Effector memory CD8-positive, alpha-beta T cell (primary cell): Measurements from ENCODE around the gene ARRDC5.
"Not testable (repeated sequence)": the region's sequence is repeated elsewhere in the genome, so short reads cannot be mapped to it uniquely, and the experiment has no call there.

Experiments used
- ATAC-seq: fragments of 150-1000 bp; cut with Tn5 transposase; replicated peaks from 2 replicates; pipeline ENCODE4 v1.10.0; 2021; ENCODE audit warnings: mild to moderate bottlenecking, moderate library complexity
- DNase-seq, 3 experiments: peaks; one replicate each; pipeline ENCODE4 v3.0.0; 2021
- H3K27ac Mint-ChIP-seq, 2 donors: one replicate each; pipeline ENCODE4 v1.8.0; 2022; ENCODE audit warnings: mild to moderate bottlenecking in 2 of 2, mixed read lengths in 2 of 2, moderate library complexity in 2 of 2
- H3K27me3 Mint-ChIP-seq, 2 donors: one replicate each; pipeline ENCODE4 v1.8.0; 2022; ENCODE audit warnings: mixed read lengths in 2 of 2
- H3K36me3 Mint-ChIP-seq: one replicate; pipeline ENCODE4 v1.8.0; 2022; ENCODE audit warnings: mild to moderate bottlenecking, moderate library complexity, mixed read lengths; ENCODE audit not compliant: insufficient read depth
- H3K4me1 Mint-ChIP-seq, 2 donors: one replicate each; pipeline ENCODE4 v1.8.0; 2022; ENCODE audit warnings: low read depth in 2 of 2, mixed read lengths in 2 of 2
- H3K4me3 Mint-ChIP-seq, 2 donors: one replicate each; pipeline ENCODE4 v1.8.0; 2022; ENCODE audit warnings: mild to moderate bottlenecking in 2 of 2, mixed read lengths in 2 of 2, moderate library complexity in 2 of 2
- H3K9me3 Mint-ChIP-seq, 2 donors: one replicate each; pipeline ENCODE4 v1.8.0; 2022; ENCODE audit warnings: mixed read lengths in 2 of 2

The ARRDC5 gene

DNA sequence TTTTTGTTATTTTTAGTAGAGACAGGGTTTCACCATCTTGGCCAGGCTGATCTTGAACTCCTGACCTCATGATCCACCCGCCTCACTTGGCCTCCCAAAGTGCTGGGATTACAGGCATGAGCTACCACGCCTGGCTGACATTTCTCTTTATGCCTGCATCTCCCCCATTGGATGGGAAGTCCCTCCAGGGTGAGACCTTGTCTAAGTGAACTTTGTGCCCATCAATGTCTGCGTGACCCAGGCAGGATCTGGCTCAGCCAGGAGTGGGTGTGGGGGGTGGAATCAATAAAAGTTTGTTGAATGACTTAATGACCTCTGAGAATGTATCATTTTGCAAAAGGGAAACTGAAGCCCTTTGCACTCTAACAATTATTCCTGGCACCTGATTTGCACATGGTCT is 1.8 kb upstream of the ARRDC5 start:
- DNase-seq (no peak), ATAC-seq (no peak)
- Mint-ChIP-seq H3K36me3 (peaks cover 21% of the 10 kb centered on the region), H3K4me1 (peaks cover 14 to 18% of the 10 kb centered on the region in 2 donors), H3K9me3 (no peaks in the 10 kb centered on the region), H3K4me3 (no peak overlapping the region), H3K27me3 (no peaks in the 10 kb centered on the region), H3K27ac (no peak overlapping the region)

- ATAC-seq, H3K4me3 Mint-ChIP-seq, H3K27ac Mint-ChIP-seq, H3K9me3 Mint-ChIP-seq, H3K27me3 Mint-ChIP-seq, H3K4me1 Mint-ChIP-seq, DNase-seq: not testable (repeated sequence)
- H3K36me3 Mint-ChIP-seq, result peaks cover 18% of the 10 kb centered on the region
Measured at GRCh38 chr19:4900879-4901278, 1.8 kb downstream of the ARRDC5 start.

- H3K27me3 Mint-ChIP-seq, result no peaks in the 10 kb centered on the region
- peaks cover 26% of the 10 kb centered on the region for H3K36me3 Mint-ChIP-seq
- ATAC-seq (no peak), DNase-seq (no peak)
- no peak overlapping the region for H3K4me3 Mint-ChIP-seq
- H3K27ac Mint-ChIP-seq, result no peak overlapping the region
- peaks cover 2 to 7% of the 10 kb centered on the region in 2 donors for H3K4me1 Mint-ChIP-seq
- H3K9me3 Mint-ChIP-seq, result no peaks in the 10 kb centered on the region
Measured at GRCh38 chr19:4897146-4897545, 5.5 kb downstream of the ARRDC5 start.

DNA sequence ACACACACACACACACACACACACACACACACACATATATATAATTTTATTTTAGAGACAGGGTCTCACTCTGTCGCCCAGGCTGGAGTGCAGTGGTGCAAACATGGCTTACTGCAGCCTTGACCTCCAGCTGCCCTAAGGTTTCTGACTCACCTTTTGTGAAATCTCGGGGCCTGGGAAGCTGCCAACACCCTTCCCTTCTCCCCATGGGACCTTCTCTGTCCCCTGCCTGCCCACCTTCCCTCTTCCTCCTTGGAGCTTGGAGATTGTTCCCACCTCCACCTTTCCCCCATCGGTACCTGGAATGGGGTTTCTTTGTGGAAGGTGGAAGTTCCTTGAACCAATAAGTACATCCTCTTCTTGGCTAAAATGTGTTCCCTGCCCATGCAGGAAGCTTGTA is 6.3 kb downstream of the ARRDC5 start:
- DNase-seq (no peak), ATAC-seq (no peak)
- Mint-ChIP-seq H3K9me3 (no peaks in the 10 kb centered on the region), H3K27me3 (no peaks in the 10 kb centered on the region), H3K4me3 (no peak overlapping the region), H3K4me1 (peaks cover 2 to 3% of the 10 kb centered on the region in 2 donors), H3K36me3 (peaks cover 23% of the 10 kb centered on the region), H3K27ac (peak overlapping the region in 1 of 2 donors; percentile 15)

GRCh38 chr19:4892962-4893361 is 9.7 kb downstream of the ARRDC5 start:
- not testable (repeated sequence) for H3K4me3 Mint-ChIP-seq, ATAC-seq

GRCh38 chr19:4891066-4891465 is 11.6 kb downstream of the ARRDC5 start:
- ATAC-seq, result no peak
- H3K4me3 Mint-ChIP-seq, result no peak overlapping the region
- peaks cover 31% of the 10 kb centered on the region for H3K36me3 Mint-ChIP-seq

More at GRCh38 chr19:4892962-4893361, 9.7 kb downstream of the ARRDC5 start:
- not testable (repeated sequence) for H3K9me3 Mint-ChIP-seq, H3K27me3 Mint-ChIP-seq, H3K4me1 Mint-ChIP-seq, DNase-seq
- H3K36me3 Mint-ChIP-seq, result peaks cover 34% of the 10 kb centered on the region
- peak overlapping the region in 1 of 2 donors; percentile 85 for H3K27ac Mint-ChIP-seq

DNA sequence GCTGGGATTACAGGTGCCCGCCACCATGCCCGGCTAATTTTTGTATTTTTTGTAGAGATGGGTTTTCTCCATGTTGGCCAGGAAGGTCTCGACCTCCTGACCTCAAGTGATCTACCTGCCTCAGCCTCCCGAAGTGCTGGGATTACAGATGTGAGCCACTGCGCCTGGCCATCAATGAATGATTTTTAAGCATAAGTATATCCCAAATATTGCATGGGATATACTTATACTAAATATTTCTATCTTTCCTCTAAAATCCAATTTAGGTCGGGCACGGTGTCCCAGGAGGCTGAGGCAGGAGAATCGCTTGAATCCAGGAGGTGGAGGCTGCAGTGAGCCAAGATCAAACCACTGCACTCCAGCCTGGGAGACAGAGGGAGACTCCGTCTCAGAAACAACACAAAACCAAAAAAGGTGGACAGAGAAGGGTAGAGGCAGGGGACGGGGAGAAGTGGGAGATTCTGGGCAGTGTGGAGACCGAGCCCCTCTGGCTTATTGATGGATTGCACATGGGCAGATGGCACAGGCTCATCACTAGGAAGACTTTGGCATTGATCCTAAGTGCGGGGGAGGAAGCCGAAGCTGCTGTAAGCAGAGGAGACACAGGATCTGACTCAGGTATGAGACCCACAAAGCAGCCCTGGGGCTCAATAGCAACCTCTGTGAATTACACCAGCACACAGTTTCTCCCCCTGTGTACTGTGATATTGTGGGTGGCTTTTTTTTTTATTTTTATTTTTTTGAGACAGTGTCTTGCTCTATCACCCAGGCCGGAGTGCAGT is 13.5 kb downstream of the ARRDC5 start:
- Mint-ChIP-seq H3K4me1 (peaks cover 0 to 4% of the 10 kb centered on the region in 2 donors), H3K27me3 (no peaks in the 10 kb centered on the region), H3K36me3 (peaks cover 22% of the 10 kb centered on the region), H3K4me3 (no peak overlapping the region), H3K9me3 (no peaks in the 10 kb centered on the region), H3K27ac (peak overlapping the region in 1 of 2 donors; percentile 44)
- DNase-seq (no peak), ATAC-seq (no peak)

More at GRCh38 chr19:4891066-4891465, 11.6 kb downstream of the ARRDC5 start:
- H3K27me3 Mint-ChIP-seq, result no peaks in the 10 kb centered on the region
- no peaks in the 10 kb centered on the region for H3K9me3 Mint-ChIP-seq
- peaks cover 2 to 7% of the 10 kb centered on the region in 2 donors for H3K4me1 Mint-ChIP-seq
- no peak overlapping the region for H3K27ac Mint-ChIP-seq
- no peak for DNase-seq

DNA sequence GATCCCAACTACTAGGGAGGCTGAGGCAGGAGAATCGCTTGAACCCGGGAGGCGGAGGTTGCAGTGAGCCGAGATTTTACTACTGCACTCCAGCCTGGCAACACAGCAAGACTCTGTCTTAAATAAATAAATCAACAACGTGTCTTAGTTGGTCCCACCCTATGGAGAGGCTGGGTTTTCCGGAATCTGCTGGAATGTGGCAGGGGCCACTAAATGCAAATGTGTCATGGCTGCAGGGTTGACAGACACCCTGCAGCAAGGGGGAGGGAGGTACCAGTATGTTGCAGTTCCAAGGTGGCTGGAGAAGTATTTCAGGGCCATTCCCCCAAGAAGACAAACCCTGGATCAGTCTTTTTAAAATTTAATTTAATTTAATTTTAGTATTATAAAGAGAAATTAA is 14.9 kb downstream of the ARRDC5 start:
- DNase-seq, H3K27ac Mint-ChIP-seq, H3K9me3 Mint-ChIP-seq, H3K4me3 Mint-ChIP-seq, H3K4me1 Mint-ChIP-seq, H3K27me3 Mint-ChIP-seq, ATAC-seq: not testable (repeated sequence)
- H3K36me3 Mint-ChIP-seq, result peaks cover 18% of the 10 kb centered on the region

- not testable (repeated sequence) for ATAC-seq, DNase-seq, H3K27me3 Mint-ChIP-seq, H3K36me3 Mint-ChIP-seq, H3K27ac Mint-ChIP-seq, H3K4me1 Mint-ChIP-seq, H3K4me3 Mint-ChIP-seq, H3K9me3 Mint-ChIP-seq
Measured at GRCh38 chr19:4884993-4885392, 17.7 kb downstream of the ARRDC5 start.

- H3K4me1 Mint-ChIP-seq, ATAC-seq, H3K4me3 Mint-ChIP-seq, H3K9me3 Mint-ChIP-seq, H3K27ac Mint-ChIP-seq, DNase-seq, H3K36me3 Mint-ChIP-seq, H3K27me3 Mint-ChIP-seq: not testable (repeated sequence)
Measured at GRCh38 chr19:4882874-4883273, 19.8 kb downstream of the ARRDC5 start.

- peaks cover 7% of the 10 kb centered on the region for H3K36me3 Mint-ChIP-seq
- no peaks in the 10 kb centered on the region for H3K27me3 Mint-ChIP-seq
- DNase-seq (no peak), ATAC-seq (no peak)
- peaks cover 2 to 4% of the 10 kb centered on the region in 2 donors for H3K4me1 Mint-ChIP-seq
- no peak overlapping the region for H3K4me3 Mint-ChIP-seq
- no peaks in the 10 kb centered on the region for H3K9me3 Mint-ChIP-seq
- H3K27ac Mint-ChIP-seq, result peak overlapping the region in 1 of 2 donors; percentile 44
Measured at GRCh38 chr19:4879041-4879440, 23.7 kb downstream of the ARRDC5 start.

- H3K27me3 Mint-ChIP-seq, result no peaks in the 10 kb centered on the region
- H3K4me3 Mint-ChIP-seq, result no peak overlapping the region
- peaks cover 2 to 4% of the 10 kb centered on the region in 2 donors for H3K4me1 Mint-ChIP-seq
- DNase-seq, result no peak
- no peak for ATAC-seq
- peaks cover 3% of the 10 kb centered on the region for H3K36me3 Mint-ChIP-seq
- peak overlapping the region in 1 of 2 donors; percentile 44 for H3K27ac Mint-ChIP-seq
- H3K9me3 Mint-ChIP-seq, result no peaks in the 10 kb centered on the region
Measured at GRCh38 chr19:4878491-4878968, 24.2 kb downstream of the ARRDC5 start.

DNA sequence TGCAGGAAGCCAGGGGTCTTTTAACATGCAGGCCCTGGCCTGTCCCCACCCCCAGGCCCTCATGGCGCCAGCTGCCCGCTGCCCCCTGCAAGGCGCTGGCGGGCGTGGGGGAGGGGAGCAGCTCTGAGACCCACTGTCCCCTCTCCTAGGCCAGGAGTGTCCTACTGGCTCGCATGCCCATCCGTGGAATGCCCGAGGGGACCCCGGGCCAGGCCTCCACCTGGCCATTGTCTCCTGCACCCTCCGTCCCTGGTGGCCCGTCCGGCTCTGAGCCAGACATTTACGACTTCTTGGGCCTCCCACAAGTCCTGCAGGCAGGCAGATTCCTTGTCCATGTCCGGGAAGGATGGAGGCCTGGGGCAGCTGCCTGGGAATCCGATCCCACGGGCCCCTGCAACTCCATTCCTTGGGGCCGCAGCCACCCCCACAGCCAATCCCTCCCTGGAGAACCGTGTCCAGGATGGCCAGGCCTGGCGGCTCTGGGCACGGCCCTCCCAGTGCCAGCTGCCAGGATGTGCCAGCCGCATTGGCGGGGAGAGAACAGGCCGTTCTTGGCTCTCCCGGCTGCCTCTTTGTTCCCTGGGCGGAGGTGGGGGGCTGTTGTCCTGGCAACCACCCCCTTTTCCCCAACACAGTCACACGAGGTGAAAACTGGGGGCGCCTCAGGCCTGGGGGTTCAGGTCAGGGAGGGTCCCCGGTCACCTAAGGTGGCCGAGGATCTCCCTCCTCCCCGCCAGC is 24.8 kb downstream of the ARRDC5 start:
- peaks cover 2 to 4% of the 10 kb centered on the region in 2 donors for H3K4me1 Mint-ChIP-seq
- H3K4me3 Mint-ChIP-seq, result no peak overlapping the region
- H3K27ac Mint-ChIP-seq, result peak overlapping the region in 1 of 2 donors; percentile 44
- peaks cover 3% of the 10 kb centered on the region for H3K36me3 Mint-ChIP-seq
- H3K9me3 Mint-ChIP-seq, result no peaks in the 10 kb centered on the region
- no peak for ATAC-seq
- DNase-seq, result no peak
- no peaks in the 10 kb centered on the region for H3K27me3 Mint-ChIP-seq

GRCh38 chr19:4873930-4874329 is 28.8 kb downstream of the ARRDC5 start:
- Mint-ChIP-seq H3K27me3 (no peaks in the 10 kb centered on the region), H3K36me3 (no peaks in the 10 kb centered on the region), H3K27ac (no peak overlapping the region), H3K9me3 (no peaks in the 10 kb centered on the region), H3K4me3 (no peak overlapping the region), H3K4me1 (peaks cover 7 to 9% of the 10 kb centered on the region in 2 donors)
- ATAC-seq (no peak), DNase-seq (no peak)
